Ovary (tissue), 9 donors: ENCODE results near the gene PEPD. TPM values are rescaled to one million over a fixed set of nuclear protein-coding genes. Genes with fewer than 3 reads are reported as not detected.

Source experiments
- DNase-seq, 5 donors: peaks; one replicate each; pipeline ENCODE4 v3.0.0-alpha.2; 2019 to 2020
- H3K27ac ChIP-seq, 2 donors: fragments of 200-600 bp; one replicate each; pipeline versions ENCODE4 v1.5.1 to v1.8.0; 2019 to 2022
- H3K27me3 ChIP-seq: fragments of 200-600 bp; one replicate; pipeline ENCODE4 v1.8.0; 2022
- H3K36me3 ChIP-seq: fragments of 200-600 bp; sonication (generic); one replicate; pipeline ENCODE4 v1.5.1; 2019
- H3K4me1 ChIP-seq: one replicate; pipeline ENCODE4 v1.8.1; 2013; ENCODE audit warnings: mild to moderate bottlenecking, moderate library complexity; ENCODE audit not compliant: insufficient read depth
- H3K4me3 ChIP-seq: fragments of 200-600 bp; sonication (generic); one replicate; pipeline ENCODE4 v1.5.1; 2017
- H3K9me3 ChIP-seq, 2 donors: fragments of 200-600 bp in 1 of 2; sonication (generic) in 1 of 2; one replicate each; pipeline versions ENCODE4 v1.5.1 to v1.8.1; 2013 to 2019; ENCODE audit warnings: mild to moderate bottlenecking in 1 of 2, moderate library complexity in 1 of 2
- CTCF ChIP-seq, 3 donors: fragments of 450-650 bp in 2 of 3; fragments of 200-600 bp in 1 of 3; IDR thresholded peaks; one replicate each; pipeline versions ENCODE4 v1.5.1 to v1.8.0; 2016 to 2022; ENCODE audit warnings: antibody characterized with exemption in 3 of 3, mild to moderate bottlenecking in 1 of 3
- EP300 ChIP-seq: sonication (generic); formaldehyde crosslinking; IDR thresholded peaks from one replicate; pipeline ENCODE4 v1.6.1; 2017; ENCODE audit warnings: antibody characterized with exemption
- POLR2A ChIP-seq: fragments of 450-650 bp; IDR thresholded peaks from one replicate; pipeline ENCODE4 v1.6.1; 2017; ENCODE audit warnings: antibody characterized with exemption, mild to moderate bottlenecking, moderate library complexity
- WGBS, 3 donors: extraction: QIAGEN DNeasy Blood & Tissue Kit in 1 of 3; methylation state at CpG; one replicate each; pipeline versions ENCODE4 v1.1.5 to v1.1.7; 2013 to 2017; 5-methylcytosine and 5-hydroxymethylcytosine counted together
- intact Hi-C, 4 donors: fragments of 100-400 bp; cut with DNase I; formaldehyde crosslinking; loops; one replicate each; pipeline versions ENCODE4 v1.11.0 to v1.15.1; 2022 to 2023
- polyA plus RNA-seq, 2 donors: library from polyadenylated mRNA; stranded (reverse); fragments of 200-250 nt in 1 of 2; fragments of 350-450 nt in 1 of 2; fragmentation: Illumina TruSeq in 1 of 2; extraction: RNeasy Lipid Tissue Mini Kit (QIAGEN cat#74804) in 1 of 2; gene quantifications; one replicate each; pipeline ENCODE4 v1.2.3, GENCODE V29; 2013 to 2014
- total RNA-seq, 7 donors: library from RNA; depleted of rRNA in 2 of 7; stranded (reverse); fragments of >200 nt in 2 of 7; fragmentation: NEBNext Ultra II Directional in 3 of 7; extraction: Animal tissue kit (Norgen Biotek cat#: 25700) in 3 of 7; gene quantifications; one replicate each; pipeline versions ENCODE4 v1.1.0 to v1.2.4, GENCODE V29; 2016 to 2023
- donor health status: DM: no; HTN: no; CAD: no; lungs with moderate emphysema.
- donor health status: DM: no; HTN: no; CAD: no.
- donor health status: Bipolar disorder and iron deficiency.
- donor health status: DM: yes; HTN: yes; CAD: no.
- donor health status: DM: no; HTN: no; CAD: no.
- donor health status: DM: yes; HTN: yes; CAD: no.

PEPD gene
- total and polyA plus RNA-seq, 9 donors, result 38.7 to 66.9 (median 58.9) TPM

- Histone ChIP-seq H3K9me3 (no peaks in the 10 kb centered on the region), H3K36me3 (no peaks in the 10 kb centered on the region), H3K4me3 (no peak overlapping the region), H3K27me3 (no peaks in the 10 kb centered on the region), H3K4me1 (peaks cover 4% of the 10 kb centered on the region), H3K27ac (no peak overlapping the region)
- TF ChIP-seq EP300 (no peak), CTCF (IDR thresholded peaks at IDR 0.05) (no peak), POLR2A (no peak)
- WGBS, 3 donors, result 86 to 92% (median 89%) methylated on average over 20 to 22 of the region's 22 CpGs
- peak in 2 of 5 donors; percentile 11 to 13 for DNase-seq
- intact Hi-C loops, result loop anchor here in 2 of 4 donors (10.0 kb wide), 2 partner anchors 85 to 255 kb away; no protein-coding TSS in a partner anchor
These were observed 121.6 kb downstream of the PEPD start for GRCh38 chr19:33399745-33400681.

- intact Hi-C loops, result loop anchor here in 1 of 4 donors (10.0 kb wide), 1 partner anchor 84 kb away; no protein-coding TSS in a partner anchor
- Histone ChIP-seq H3K36me3 (no peaks in the 10 kb centered on the region), H3K9me3 (no peaks in the 10 kb centered on the region), H3K4me3 (no peak overlapping the region), H3K27ac (no peak overlapping the region), H3K4me1 (peaks cover 4% of the 10 kb centered on the region), H3K27me3 (no peaks in the 10 kb centered on the region)
- TF ChIP-seq EP300 (no peak), CTCF (IDR thresholded peaks at IDR 0.05) (no peak), POLR2A (no peak)
- DNase-seq, result peak in 2 of 5 donors; percentile 8 to 12
- 91 to 95% (median 92%) methylated on average over 28 of the region's 28 CpGs for WGBS, 3 donors
These were observed 122.4 kb downstream of the PEPD start for GRCh38 chr19:33399081-33399744.

- peak in 2 of 5 donors; percentile 11 to 14 for DNase-seq
- intact Hi-C loops, result loop anchor here in 1 of 4 donors (10.0 kb wide), 1 partner anchor 84 kb away; no protein-coding TSS in a partner anchor
These were observed 123.1 kb downstream of the PEPD start for GRCh38 chr19:33398361-33399060.

More at GRCh38 chr19:33398361-33399060, 123.1 kb downstream of the PEPD start:
- no peak overlapping the region for H3K4me3 ChIP-seq
- peaks cover 4% of the 10 kb centered on the region for H3K4me1 ChIP-seq
- no peaks in the 10 kb centered on the region for H3K9me3 ChIP-seq
- TF ChIP-seq CTCF (IDR thresholded peaks at IDR 0.05) (no peak), POLR2A (no peak), EP300 (no peak)
- WGBS, 3 donors, result 87 to 90% (median 89%) methylated on average over 19 of the region's 19 CpGs
- H3K27me3 ChIP-seq, result no peaks in the 10 kb centered on the region
- H3K36me3 ChIP-seq, result no peaks in the 10 kb centered on the region
- no peak overlapping the region for H3K27ac ChIP-seq
